Measurements from ENCODE around the gene MCTP2. TPM values are rescaled to one million over a fixed set of nuclear protein-coding genes. Genes with fewer than 3 reads are reported as not detected.

MCTP2 gene
- total RNA-seq, 4 donors from 2014 or later: 35.2 to 84.0 (median 61.2) TPM

DNA sequence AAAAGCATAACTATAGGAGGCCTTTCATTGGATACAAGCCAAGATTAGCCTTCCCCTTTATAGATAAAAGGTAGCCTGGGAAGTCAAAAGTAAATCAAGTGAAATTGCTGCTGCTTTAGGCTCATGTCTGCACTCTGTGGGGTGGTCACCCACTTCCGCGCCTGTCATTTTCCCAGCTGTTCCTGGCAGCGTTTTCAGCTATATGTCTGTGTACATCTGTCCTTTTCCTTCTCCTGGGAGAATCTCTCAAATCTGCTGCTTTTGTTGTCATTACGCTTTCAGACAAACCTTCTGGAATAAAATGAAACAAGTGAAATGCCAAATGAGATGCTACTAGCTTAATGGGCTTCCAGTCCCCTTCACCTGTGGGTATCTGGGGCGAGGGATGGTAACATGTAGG is 211.8 kb downstream of the MCTP2 start:
- Histone ChIP-seq H3K27me3 (no peaks in the 10 kb centered on the region), H3K27ac (no peak overlapping the region), H3K4me3 (replicated peaks in 1 of 3) (no peak overlapping the region), H3K9me3 (no peaks in the 10 kb centered on the region), H3K4me1 (peaks cover 4 to 6% of the 10 kb centered on the region in 2 donors), H3K36me3 (no peaks in the 10 kb centered on the region)
- TF ChIP-seq POLR2A (IDR thresholded peaks at IDR 0.05): no peak
- TF ChIP-seq, protein P1, sequence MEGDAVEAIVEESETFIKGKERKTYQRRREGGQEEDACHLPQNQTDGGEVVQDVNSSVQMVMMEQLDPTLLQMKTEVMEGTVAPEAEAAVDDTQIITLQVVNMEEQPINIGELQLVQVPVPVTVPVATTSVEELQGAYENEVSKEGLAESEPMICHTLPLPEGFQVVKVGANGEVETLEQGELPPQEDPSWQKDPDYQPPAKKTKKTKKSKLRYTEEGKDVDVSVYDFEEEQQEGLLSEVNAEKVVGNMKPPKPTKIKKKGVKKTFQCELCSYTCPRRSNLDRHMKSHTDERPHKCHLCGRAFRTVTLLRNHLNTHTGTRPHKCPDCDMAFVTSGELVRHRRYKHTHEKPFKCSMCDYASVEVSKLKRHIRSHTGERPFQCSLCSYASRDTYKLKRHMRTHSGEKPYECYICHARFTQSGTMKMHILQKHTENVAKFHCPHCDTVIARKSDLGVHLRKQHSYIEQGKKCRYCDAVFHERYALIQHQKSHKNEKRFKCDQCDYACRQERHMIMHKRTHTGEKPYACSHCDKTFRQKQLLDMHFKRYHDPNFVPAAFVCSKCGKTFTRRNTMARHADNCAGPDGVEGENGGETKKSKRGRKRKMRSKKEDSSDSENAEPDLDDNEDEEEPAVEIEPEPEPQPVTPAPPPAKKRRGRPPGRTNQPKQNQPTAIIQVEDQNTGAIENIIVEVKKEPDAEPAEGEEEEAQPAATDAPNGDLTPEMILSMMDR (IDR thresholded peaks at IDR 0.05): no peak
- no peak for DNase-seq
- WGBS, 2 donors: 96 to 97% methylated on average over 5 of the region's 5 CpGs
- intact Hi-C loops (cut with DNase I): no loop called here

DNA sequence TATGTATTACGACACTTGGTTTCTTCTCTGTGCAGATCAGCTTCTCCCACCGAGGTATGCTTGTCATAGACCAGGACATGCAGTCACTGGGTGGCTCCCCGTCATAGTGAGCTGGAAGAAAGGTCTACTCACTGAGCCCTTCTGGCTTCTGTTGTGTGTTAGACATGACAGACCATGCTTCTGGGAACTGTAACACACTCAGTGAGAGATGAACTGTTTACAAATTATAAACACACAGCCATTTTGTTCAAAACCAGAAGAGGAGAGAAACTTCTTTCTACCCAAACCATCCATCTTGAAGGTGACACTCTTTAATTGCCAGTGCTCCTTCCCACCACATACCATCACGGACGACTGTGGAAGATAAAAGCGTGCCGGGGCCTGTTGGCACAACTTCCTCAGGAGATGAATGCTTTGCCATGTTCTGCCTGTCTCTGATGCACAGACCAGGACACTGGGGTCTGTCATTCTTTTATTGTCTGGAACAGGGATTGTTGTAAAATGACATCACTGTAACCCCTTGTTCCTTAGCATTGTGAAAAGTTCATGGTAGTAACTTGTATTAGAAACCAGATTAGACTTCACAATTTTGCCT is 214.3 kb downstream of the MCTP2 start:
- Histone ChIP-seq H3K4me3 (replicated peaks in 1 of 3) (no peak overlapping the region), H3K36me3 (no peaks in the 10 kb centered on the region), H3K9me3 (no peaks in the 10 kb centered on the region), H3K27ac (no peak overlapping the region), H3K4me1 (peaks cover 4 to 6% of the 10 kb centered on the region in 2 donors), H3K27me3 (no peaks in the 10 kb centered on the region)
- 92 to 97% methylated on average over 7 of the region's 7 CpGs for WGBS, 2 donors
- TF ChIP-seq POLR2A (IDR thresholded peaks at IDR 0.05): no peak
- TF ChIP-seq, protein P1 (IDR thresholded peaks at IDR 0.05): no peak
- DNase-seq: no peak
- intact Hi-C loops (cut with DNase I): no loop called here

DNA sequence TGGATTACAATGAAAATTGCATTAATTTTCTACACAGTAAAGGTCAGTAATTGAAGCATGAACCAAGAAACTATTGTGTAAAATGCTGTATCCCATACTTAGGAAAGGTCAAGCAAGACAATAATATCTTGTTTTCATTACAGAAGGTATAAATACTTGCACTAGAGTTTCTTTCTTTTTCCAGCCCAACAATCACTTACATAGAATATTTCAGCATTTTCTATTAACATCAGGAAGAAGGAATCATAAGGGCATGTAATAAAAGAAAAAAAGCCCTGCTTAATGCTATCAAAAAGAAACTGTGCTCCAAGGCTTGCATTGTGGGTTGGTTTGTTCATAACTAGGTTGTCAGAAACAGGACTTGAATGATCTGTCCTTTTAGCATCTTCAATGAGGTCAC is 215.1 kb downstream of the MCTP2 start:
- no peak overlapping the region for H3K4me3 ChIP-seq (replicated peaks in 1 of 3)

DNA sequence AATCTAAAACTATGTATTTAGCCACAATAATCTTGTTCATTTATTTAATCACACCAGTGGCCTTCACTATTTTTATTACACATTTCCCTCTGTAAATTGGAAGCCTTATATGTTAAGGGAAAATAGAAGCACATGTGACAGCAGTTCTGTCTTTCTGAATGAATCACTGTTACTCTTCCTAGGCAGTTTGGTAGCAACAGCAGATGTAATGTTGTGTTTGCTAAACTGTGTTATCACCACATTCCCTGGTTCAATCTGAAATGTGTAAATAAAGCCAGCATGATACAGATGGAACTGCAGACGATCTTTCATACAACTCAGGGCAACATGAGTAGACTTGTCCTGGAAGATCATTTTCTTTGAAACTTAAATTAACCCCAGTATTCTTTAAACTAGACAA is 220.1 kb downstream of the MCTP2 start:
- Histone ChIP-seq H3K27ac (no peak overlapping the region), H3K27me3 (no peaks in the 10 kb centered on the region), H3K36me3 (no peaks in the 10 kb centered on the region), H3K4me3 (replicated peaks in 1 of 3) (no peak overlapping the region), H3K9me3 (no peaks in the 10 kb centered on the region), H3K4me1 (no peaks in the 10 kb centered on the region)
- TF ChIP-seq, protein P1 (IDR thresholded peaks at IDR 0.05): no peak
- no peak for TF ChIP-seq POLR2A (IDR thresholded peaks at IDR 0.05)
- WGBS, 2 donors: 82 to 95% methylated on average over 1 of the region's 1 CpG
- no peak for DNase-seq
- intact Hi-C loops (cut with DNase I): no loop called here

More for the DNA sequence above, 215.1 kb downstream of the MCTP2 start:
- DNase-seq: no peak
- H3K9me3 ChIP-seq: no peaks in the 10 kb centered on the region
- H3K4me1 ChIP-seq: peaks cover 4 to 6% of the 10 kb centered on the region in 2 donors
- H3K27ac ChIP-seq: no peak overlapping the region
- no peaks in the 10 kb centered on the region for H3K27me3 ChIP-seq
- intact Hi-C loops (cut with DNase I): no loop called here
- no peaks in the 10 kb centered on the region for H3K36me3 ChIP-seq
- TF ChIP-seq, protein P1 (IDR thresholded peaks at IDR 0.05): no peak
- no peak for TF ChIP-seq POLR2A (IDR thresholded peaks at IDR 0.05)

DNA sequence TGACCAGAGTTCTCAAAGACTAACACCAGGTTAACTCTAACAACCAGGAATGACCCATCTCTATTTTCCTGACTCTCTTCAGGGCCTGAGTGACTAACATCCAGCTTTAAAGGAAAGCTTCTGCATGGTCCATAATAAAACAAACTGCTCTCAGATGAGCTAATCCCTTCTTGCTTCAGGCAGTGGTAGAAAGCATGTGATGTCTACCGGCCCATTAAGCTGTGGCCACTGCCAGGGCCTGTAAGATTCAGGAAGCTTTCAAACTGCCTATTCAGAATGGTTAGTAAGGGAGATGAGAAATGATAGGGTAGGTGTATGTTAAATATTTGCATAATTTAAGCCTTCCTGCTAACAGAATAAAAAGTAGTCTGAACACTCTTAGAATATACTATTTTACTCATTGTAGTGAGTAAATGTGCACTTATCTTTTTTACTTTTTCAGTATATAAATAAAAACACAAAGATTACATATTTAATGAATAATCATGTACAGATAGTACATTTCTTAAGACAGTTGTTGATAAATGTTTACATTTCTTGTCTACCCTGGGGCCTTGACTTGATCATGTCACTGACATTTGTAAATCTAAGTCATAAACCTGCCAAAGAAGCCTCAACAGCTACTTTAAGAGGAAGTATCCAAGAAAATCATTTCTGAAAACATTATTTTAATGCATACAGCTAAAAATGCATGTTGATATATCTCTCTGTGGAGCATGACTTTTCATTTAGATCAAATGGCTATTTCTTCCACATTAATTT is 222.0 kb downstream of the MCTP2 start:
- Histone ChIP-seq H3K4me3 (replicated peaks in 1 of 3) (no peak overlapping the region), H3K4me1 (no peaks in the 10 kb centered on the region), H3K27me3 (no peaks in the 10 kb centered on the region), H3K27ac (no peak overlapping the region), H3K36me3 (no peaks in the 10 kb centered on the region), H3K9me3 (no peaks in the 10 kb centered on the region)
- DNase-seq: no peak
- intact Hi-C loops (cut with DNase I): no loop called here
- no peak for TF ChIP-seq POLR2A (IDR thresholded peaks at IDR 0.05)
- TF ChIP-seq, protein P1 (IDR thresholded peaks at IDR 0.05): no peak
- WGBS, 2 donors: 86 to 97% methylated on average over 1 of the region's 1 CpG
